Superior temporal gyrus (tissue), 1 donor: Measurements from ENCODE around the gene EVI2A.
"Not testable (repeated sequence)": the region's sequence is repeated elsewhere in the genome, so short reads cannot be mapped to it uniquely, and the experiment has no call there.

ENCODE experiments used
- DNase-seq: peaks from one replicate; pipeline ENCODE4 v3.0.0-alpha.2; 2016; ENCODE audit errors: extremely low spot score

Gene EVI2A

DNA sequence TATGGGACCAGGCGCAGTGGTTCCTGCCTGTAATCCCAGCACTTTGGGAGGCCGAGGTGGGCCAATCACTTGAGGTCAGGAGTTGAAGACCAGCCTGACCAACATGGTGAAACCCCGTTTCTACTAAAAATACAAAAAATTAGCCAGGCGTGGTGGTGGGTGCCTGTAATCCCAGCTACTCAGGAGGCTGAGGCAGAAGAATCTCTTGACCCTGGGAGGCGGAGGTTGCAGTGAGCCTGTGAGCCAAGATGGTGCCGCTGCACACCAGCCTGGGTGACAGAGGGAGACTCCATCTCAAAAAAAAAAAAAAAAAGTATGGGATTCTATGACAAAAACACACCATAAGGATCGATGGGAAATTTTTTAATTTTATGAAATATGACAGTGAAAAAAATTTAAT is 9.2 kb downstream of the EVI2A start:
- not testable (repeated sequence) for DNase-seq

DNA sequence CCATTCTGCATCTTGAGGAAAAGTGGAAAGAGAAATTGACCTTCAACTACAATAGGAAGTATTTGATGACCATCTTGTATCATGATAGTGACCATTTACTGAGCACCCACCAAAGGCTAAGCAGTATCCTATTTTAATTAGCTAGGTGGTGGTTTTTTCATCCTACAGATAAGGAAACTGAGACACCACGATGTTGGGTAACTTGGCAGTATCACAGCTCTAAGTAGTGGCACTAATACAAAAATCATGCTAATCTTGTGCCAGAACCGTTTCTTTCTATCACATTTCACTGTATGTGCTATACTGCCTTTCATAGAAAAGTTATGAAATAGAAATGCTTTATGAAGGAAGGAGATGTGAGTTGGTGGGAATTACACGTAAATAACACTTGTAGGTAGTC is 9.9 kb downstream of the EVI2A start:
- no peak for DNase-seq

DNA sequence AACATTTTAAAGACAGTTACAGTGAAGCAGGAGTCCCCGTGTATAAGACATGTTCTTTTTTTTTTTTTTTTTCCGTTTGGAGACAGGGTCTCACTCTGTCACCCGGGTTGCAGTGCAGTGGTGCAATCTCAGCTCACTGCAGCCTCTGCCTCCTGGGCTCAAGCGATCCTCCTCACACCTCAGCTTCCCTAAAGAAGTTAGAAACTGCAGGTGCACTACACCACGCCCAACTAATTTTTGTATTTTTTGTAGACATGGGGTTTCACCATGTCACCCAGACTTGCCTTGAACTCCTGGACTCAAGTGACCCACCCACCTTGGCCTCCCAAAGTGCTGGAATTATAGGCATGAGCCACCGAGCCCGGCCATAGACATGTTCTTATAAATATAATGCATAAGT is 10.5 kb downstream of the EVI2A start:
- no peak for DNase-seq

DNA sequence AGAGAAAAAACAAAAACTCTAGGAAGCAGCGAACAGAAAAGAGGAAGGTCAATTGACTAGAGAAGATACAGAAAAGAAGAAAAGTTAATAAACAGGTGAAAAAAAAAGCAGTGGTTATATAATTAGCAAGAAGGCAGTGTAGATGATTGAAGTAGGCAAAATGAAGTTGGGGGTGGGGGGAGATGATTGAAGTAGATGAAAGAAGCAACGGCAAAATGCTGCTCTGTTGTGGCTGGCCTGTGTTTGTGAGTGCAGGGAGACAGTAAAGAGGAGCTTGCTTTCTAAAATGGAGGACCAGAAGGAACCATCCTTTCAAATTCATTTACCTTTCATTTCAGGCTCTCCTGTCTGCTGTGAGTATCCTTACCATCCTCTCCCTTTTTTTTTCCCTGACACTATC is 11.2 kb downstream of the EVI2A start:
- DNase-seq = no peak

DNA sequence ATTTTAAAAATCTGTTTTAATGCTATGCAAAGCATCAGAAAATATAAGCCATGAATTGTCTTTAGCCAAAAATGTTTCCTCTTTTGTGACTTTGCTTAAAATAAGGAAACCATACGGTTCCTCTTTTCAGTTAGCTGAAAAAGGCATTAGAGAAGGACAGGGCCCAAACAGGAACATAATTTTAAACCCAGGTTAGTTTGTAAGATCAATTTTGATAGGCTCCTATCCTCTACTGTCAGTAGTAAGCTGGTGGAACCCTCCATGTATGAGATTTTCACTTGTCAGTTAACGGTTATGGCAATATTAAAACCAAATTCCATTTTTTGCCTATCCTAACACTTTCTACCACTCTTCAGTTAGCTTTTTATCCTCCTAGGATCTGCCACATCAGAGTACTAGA is 11.9 kb downstream of the EVI2A start:
- no peak for DNase-seq

DNA sequence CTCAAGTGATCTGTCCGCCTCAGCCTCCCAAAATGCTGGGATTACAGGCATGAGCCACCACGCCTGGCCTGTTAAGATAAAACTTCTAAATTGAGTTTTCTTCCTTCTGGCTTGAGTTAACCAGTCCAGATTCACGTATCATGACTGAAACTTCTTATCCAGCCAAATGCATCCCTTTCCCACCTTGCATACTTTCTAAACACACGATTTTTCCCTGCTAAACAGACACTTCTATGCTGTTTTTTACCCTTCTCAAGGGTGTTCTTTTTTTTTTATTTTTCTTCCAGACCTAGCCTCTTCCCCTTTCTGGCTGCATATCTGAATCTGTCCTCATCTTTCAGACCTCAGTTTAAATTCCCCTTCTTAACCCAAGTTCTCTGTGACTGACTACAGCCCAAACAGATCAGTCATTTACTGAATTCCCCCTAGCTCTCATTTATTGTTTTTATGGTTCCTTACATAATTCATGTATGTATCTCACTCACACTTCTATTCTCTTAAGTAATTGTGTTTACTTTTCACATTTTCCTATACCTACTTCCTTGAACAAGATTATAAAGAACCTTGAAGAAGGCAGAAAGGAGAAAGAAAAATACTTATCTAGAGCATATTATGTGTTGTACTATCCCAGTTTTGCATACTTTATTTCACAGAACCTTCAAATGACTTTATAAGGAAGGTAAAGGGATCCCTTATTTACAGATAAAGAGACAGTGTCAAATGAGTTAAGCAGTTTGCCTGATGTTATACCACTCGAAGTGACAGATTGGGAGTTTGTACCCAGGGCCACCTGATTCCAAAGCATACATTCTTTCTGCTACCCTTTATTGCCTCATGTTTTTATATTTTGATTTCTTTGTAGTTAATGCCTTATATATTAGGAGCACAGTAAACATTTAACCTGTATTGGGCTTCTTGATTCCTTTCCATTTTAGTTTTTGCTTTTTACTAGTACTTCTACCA is 12.8 kb downstream of the EVI2A start:
- DNase-seq = no peak

DNA sequence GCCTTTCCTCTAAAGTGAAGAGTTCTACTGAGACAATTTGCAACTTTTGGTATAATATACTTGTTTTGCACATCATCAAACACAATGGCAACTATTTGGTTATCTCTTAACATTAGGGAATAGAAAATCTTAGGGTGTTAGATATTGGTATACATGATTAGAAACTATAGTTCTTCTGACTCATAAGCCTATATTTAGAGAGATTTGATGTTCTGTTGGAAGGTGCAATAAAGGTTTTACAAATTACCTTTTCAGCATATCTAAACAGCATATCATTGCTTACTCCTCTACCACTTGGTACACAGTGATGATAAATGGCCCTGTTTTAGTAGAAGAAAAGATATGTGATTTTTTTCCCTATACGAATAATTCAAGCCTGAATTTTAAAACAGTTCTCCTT is 13.8 kb downstream of the EVI2A start:
- no peak for DNase-seq

DNA sequence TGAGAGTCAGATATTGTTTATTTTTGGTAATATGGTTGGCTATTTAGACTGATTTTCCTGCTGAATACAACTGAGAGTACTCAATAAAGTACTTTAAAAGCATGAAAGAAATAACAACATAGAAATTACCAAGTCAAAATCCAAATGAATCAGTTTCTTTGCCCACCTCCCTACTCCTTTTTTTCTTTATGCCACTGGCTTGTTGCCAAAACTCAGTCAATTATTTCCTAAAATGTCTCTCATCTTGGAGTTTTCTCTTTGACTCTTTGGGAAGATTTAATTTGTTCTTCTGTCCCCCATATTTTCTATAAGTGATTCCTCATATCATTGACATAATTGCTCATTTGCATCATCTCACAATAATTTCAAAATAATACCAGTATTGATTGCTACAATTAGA is 21.8 kb downstream of the EVI2A start:
- no peak for DNase-seq

DNA sequence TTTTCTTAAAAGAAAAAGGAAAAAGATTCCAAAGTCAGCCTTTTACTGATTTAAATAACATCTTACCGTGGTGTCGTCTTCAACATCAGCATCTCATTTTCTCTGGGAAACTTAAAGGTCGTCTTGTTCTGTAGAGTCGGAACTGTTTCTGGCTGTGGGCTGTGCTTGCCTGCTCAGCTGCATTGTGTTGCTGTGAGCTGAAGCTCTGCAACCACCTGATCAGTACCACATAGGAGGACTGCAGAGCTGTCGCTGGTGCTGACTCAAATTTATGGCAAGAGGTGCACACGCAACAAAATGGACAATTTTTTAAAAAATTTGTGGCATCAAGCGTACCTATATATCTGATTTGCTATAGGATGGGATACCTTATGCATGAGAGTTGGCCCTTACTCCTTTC is 24.3 kb downstream of the EVI2A start, which contains the start of gene OMG:
Gene OMG (minus strand): TSS at position 150 of the 400 bp plus-strand sequence. CDS start 908 bp downstream, outside the sequence.
- DNase-seq = peak; percentile 92

DNA sequence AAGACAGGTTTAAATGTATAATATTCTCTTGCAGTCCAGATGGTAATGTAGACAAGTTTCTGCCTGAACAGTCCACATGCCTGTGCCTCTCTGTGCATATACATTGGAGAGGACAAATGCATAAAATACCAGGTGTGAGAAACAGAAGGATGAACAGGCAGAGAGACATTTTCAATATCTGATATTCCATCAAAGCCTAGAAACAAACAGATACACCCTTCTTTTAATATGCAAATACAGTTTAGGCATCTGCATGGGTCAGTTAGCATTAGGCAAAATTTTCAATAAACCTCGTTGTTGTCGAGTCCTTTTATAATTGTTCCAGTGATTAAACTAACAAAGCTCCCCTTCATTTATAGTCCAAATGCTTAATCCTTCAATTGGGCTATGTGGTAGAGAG is 25.3 kb downstream of the EVI2A start:
- DNase-seq = peak; percentile 89

DNA sequence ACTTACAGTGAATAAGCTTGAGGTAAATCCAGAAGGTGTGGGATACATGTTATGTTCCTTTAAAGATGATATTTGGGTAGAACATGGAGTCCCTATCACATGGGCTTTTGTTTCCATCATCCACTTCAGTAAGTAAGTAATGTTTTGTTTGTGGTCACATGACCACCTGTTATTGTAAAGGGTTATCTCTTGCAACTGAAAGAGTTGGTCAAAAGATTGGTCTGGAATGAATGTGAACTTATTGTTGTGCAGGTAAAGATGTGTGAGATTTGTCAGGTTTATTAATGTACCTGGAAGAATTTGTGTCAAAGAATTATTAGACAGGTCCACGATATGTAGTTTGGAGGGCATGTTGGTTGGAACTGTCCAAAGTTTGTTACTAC is 25.9 kb downstream of the EVI2A start:
- DNase-seq = peak; percentile 78

DNA sequence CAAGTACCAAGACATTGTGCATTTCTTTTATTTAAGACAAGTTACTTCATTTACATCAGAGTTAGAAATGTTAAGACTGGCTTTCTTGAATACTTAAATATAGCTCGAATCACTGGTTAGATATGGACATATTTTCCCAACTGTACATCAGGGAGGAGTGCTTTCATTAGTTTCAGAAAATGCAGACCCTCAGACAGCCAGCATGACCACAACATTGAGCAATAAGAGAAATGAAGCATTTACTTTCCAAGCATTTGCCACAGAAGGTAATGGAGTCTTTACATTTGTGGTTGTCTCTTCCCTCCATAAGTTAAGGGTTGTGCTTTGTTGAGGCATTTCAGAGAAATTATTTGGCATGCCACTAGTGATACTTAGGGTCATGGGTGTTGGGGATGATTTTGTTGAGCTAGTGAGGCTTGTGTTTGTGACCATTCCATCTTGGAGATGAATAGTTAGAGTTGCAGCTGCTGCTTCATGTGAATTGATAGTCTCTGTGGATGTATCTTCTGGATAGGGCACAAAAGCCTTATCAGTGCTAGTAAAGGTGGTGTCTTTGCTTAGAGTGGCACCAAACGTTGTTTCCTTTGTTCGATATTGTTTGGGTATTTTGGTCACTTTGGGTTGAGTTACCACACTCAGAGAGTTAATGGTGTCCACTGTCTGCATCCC is 26.5 kb downstream of the EVI2A start:
- peak; percentile 76 for DNase-seq

DNA sequence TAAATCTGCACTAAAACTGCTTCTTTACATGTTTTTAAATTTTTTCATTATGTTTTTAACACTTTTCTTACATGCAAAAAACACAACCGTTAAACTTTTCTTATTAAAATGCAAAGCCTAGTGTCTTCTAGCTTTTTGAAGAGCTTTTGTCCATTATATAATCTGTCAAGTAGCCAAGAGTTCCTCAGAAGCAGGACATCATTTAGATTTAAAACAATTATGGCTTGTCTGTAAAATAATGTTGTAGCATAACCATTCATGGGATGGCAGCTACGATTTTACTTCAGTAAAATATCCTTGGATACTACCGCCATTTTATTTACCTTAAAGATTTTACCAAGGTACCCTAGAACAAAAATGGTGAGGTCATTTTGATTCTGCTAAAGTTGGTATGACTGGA is 27.2 kb downstream of the EVI2A start:
- peak; percentile 84 for DNase-seq

DNA sequence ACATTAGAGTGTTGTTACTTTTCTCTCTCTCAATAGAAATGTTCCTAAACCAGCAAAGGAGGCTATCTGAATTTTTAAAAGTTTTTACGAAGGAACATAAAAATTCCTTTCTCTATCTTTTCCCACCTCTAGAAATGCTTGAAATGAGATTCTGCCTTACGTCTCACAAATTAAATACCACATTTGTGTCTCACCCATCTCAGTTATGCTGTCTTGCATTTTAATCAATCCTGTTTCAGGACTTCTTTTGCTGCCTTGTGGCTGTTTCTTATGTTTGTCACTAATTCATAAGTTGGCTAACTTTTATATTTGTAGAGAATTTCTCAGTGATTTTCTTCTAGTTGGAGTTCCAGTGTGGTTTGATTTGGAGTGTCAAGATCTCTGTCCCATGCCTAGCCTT is 27.8 kb downstream of the EVI2A start:
- DNase-seq = no peak

DNA sequence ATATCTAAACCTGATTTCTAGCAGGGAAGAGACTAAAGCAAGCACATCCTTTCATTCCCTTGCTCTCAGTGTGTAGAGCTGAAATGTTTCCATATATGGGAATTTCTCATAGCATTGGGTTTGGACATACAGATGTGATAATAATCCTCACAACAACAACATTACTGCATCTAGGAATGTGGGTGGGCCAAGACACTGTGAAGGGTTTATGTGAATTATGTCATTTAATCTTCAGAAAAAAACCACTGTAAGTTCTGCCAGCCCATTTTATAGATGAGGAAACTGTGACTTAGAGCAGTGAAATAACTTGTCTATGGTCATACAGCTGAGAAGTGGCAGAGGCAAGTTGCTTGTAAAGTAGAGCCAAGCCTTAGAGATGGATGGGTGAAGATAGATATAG is 29.6 kb downstream of the EVI2A start:
- DNase-seq = no peak

DNA sequence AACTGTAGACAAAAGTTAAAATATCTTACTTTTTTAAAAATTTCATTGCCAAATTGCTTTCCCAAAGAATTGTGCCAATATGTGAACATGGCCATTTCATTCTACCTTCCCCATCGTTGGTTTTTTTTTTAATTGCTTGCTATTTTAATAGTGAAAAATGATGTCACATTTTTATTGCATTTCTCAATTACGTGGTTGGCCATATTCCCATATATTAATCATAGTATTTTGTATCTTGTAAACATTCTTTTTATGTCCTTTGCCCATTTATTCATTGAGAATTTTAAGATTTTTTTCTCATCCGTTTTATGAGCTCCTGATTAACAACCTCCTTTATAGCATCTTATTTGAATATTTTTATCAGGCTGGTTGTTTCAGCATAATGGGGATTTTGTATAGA is 31.6 kb downstream of the EVI2A start:
- no peak for DNase-seq

DNA sequence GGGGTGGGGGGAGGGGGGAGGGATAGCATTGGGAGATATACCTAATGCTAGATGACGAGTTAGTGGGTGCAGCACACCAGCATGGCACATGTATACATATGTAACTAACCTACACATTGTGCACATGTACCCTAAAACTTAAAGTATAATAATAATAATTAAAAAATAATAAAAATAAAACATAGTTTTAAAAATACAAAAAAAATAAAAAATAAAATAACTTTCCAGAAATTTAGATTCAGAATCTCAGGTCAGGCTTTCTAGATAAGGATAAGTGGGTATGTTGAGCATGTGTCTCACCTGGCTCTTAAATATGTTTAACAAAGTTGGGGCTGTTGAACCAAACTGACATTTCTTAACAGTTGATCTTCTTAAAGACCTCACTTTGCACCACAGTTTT is 33.5 kb downstream of the EVI2A start:
- not testable (repeated sequence) for DNase-seq

DNA sequence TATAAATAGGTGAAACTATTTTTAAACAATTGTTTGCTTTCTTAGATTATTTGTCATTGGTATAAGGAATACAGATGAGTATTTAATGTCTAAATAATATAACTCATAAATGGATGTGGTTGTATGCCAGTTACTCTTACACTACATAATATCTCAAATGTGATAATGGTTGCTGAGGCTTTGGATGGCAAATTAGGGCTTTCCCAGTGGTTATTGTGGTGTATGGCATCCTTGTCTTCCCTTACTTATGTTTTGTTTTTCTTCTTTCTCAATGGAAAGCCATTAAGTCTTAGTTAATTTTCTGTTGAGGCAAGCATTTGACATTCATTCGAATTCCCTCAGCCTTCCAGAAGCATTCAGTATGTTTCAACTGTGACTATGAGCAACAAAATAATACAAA is 34.8 kb downstream of the EVI2A start:
- DNase-seq = no peak

DNA sequence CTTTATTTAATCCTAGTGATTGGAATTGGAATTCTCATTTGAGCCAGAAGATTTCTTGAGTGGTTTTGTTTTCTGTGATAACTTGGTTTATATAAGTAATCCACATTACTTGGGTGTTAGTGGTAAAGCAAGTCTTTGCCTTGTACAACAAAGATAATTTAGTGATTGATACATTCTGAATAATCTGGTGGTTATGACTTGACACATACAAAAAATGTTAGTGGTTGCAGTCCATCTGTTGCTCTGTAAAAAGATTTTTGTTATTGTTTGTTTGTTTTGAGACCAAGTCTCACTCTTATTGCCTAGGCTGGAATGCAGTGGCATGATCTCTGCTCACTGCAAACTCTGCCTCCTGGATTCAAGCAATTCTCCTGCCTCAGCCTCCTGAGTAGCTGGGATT is 37.6 kb downstream of the EVI2A start:
- DNase-seq = no peak

DNA sequence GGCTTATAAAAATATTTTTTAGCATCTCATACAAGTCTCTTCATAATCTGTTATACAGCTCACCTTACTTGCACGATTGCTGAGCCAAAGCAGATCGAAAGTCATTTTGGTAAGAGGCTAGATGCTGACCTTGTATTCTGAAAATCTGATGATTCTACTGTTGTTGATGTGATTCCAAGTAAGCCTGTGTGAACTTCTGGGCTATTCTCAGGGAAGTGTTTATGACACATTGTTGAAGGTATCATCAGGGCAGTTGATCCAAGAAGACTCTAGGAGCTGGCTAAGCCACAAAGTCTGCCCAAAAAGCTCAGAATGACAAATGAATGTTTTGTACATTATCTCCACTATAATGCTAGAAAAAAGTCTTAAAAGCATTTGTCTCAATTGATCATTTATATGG is 40.4 kb downstream of the EVI2A start:
- no peak for DNase-seq

DNA sequence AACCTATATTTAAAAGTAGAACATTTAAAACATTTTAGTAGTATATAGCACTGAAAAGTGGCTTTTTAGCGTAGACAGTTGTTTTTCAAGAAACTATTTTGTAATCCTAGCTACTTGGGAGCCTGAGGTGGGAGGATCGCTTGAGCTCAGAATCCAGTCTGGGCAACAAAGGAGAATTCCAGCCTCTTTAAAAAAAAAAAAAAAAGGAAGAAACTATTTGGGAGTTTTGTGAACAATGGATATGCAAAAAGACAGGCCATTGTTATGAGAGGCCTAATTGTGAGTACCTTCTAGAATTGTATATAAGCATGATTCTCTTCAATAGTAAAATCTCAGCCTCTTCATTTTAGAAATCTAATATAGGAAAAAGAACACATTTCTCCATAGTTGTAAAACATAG is 42.0 kb downstream of the EVI2A start:
- no peak for DNase-seq

DNA sequence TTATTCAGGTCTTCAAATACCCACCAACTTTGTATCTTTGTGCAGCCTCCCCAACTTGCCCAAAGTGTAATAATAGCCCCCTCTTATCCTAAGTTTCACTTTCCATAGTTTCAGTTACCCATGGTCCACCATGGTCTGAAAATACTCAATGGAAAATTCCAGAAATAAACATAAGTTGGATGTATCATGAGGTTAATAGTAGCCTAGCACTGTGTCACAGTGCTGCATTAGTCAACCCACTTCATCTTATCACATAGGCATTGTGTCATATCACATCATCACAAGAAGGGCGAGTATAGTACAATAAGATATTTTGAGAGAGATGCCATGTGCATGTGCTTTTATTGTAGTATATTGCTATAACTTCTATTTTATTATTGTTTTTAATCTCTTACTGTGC is 46.3 kb downstream of the EVI2A start:
- no peak for DNase-seq

DNA sequence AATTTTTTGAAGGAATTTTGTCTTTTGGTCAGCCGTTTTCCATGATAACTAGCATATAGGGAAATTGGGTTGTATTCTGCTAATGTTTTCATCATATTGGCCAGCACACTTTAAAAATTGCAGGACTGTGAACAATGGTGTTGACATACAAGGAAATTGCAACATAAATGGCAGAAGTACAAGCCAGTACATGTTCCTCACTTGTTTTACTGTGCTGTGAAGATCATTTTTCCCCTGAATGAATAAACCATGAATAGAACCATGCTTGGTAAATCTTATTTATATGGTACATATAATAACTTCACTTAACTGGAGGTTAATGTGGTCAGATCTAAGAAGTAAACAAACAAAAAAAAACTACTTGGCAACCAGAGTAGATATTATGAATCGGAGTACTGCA is 47.2 kb downstream of the EVI2A start:
- DNase-seq = no peak
